SW 1271 (cell line): ENCODE results near the gene B3GAT3.
"Not testable (repeated sequence)": the region's sequence is repeated elsewhere in the genome, so short reads cannot be mapped to it uniquely, and the experiment has no call there.

ENCODE experiments used
- DNase-seq, 2 experiments: peaks; one replicate each; lab custom pipeline; 2025; lab: John Stamatoyannopoulos, UW

The B3GAT3 gene

DNA sequence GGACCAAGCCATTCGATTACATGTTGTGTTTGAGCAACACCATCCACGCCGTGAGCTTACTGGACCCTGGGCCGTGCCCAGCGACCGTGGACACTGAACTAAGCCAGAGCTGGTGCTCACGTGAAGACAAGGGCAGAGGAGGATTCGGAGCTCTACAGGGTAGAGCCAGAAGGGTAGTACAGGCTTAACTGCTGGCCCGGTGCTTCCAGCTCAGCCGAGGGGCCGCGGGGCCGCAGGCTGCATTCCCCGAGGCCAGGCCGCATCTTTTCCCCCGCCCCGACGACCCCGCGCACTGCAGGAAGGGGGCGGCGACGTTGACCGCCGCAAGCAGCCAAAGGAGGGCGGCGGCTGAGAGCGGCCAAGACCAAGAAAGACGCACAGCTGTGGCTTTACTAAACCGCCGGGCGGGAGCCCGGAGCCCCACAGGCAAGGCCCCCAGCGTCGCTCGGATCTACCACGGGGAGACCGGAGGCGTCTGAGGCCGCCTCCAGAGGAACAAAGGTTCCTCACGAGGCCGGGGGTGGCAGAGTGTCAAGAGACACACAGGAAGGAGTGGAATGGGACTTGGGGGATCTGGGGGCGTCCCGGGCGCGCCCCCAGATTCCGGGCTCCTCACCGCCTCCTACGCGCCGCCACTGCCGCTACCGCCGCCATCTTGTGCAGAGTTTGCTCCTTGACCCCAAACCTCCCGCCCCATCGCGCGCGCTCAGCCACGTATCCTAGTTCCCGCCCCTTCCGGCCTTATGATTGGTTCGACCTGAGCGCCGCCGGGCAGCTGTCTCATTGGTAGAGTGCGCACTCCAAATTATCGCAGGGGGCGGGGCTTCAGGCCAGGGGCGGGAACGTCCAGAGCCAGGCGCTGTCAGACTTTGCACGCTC lies 24.4 kb upstream of the B3GAT3 start, which contains the start of gene GANAB:
Gene GANAB (minus strand): TSS at position 668 of the 879 bp plus-strand sequence. CDS start 14 bp downstream, at position 654.
- DNase-seq, result peak; percentile 87 to 97

DNA sequence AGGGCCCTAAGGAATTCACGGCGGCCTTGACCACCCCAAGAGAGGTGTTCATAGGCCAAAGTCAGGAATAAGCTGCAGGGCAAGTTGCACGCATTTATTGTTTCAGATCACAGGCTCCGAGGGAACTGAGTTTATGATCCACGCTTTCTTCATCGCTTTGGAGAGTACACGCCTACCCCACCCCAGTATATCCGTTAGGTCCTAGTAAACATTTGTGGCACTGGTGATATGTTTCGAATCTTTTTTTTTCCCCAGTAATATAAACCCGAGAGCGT lies 23.8 kb upstream of the B3GAT3 start:
- no peak for DNase-seq

GRCh38 chr11:62644220-62644619 lies 22.4 kb upstream of the B3GAT3 start:
- DNase-seq, result no peak

GRCh38 chr11:62632492-62632891 lies 10.7 kb upstream of the B3GAT3 start:
- no peak for DNase-seq

DNA sequence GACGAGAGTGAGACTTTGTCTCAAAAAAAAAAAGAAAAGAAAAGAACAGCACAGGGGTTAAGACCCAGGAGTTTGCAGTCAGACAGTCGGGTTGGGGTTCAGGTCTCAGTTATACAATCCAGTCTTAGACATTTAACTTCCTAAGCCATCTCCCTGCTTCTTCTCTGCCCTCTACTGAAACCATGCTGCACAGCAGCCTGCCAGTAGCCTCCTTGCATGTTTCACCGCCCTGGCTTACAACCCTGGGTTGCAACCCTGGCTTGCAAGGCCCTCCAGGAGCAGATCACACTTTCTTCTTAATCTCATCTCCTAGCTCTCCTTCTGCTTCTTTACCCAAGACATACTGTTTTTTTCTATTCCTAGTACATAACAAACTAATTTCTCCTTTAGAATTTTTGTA lies 5.9 kb upstream of the B3GAT3 start:
- DNase-seq, result peak in 1 of 2 experiments; percentile 19

GRCh38 chr11:62622476-62623089 lies 797 bp upstream of the B3GAT3 start:
- no peak for DNase-seq

- DNase-seq, result no peak
These were observed 689 bp downstream of the B3GAT3 start for GRCh38 chr11:62621027-62621566.

GRCh38 chr11:62616957-62617356 lies 4.8 kb downstream of the B3GAT3 start:
- not testable (repeated sequence) for DNase-seq

DNA sequence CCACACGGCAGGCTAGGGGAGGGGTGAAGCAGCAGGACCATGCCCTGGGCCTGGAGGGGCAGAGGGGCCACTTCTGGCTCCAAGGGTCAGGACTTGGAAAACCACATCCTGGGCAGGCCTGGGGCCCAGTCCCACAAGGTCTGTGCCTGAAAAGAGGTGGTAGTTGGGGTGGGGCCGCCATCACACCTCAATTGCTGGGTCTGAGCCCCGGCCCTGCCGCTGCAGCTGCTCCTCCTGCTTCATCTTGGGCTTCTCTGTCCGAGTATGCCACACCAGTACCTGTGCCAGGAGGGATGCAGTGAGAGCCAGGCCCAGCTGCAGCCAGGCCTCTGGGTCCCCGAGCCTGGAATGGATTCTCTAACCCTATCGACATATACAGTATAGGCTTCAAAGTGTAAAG lies 6.3 kb downstream of the B3GAT3 start:
- no peak for DNase-seq

- no peak for DNase-seq
These were observed 7.5 kb downstream of the B3GAT3 start for GRCh38 chr11:62614275-62614674.

DNA sequence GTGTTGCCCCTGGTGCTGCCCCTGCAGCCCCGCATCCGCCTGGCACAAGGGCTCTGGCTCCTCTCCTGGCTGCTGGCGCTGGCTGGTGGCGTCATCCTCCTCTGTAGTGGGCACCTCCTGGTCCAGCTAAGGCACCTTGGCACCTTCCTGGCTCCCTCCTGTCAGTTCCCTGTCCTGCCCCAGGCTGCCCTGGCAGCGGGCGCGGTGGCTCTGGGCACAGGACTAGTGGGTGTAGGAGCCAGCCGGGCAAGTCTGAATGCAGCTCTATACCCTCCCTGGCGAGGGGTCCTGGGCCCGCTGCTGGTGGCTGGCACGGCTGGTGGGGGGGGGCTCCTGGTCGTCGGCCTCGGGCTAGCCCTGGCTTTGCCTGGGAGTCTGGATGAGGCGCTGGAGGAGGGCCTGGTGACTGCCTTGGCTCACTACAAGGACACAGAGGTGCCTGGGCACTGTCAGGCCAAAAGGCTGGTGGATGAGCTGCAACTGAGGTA lies 8.5 kb downstream of the B3GAT3 start:
- DNase-seq, result no peak

- peak; percentile 69 to 87 for DNase-seq
These were observed 9.2 kb downstream of the B3GAT3 start, which contains the start of the genes EML3 and ROM1 for GRCh38 chr11:62612366-62613290. EML3 (minus strand) TSS chr11:62612775; CDS start chr11:62612457, 318 bp downstream. ROM1 (plus strand) TSS chr11:62613257; CDS start chr11:62613282, 25 bp downstream.

GRCh38 chr11:62611705-62612365 lies 10.0 kb downstream of the B3GAT3 start:
- DNase-seq, result peak in 1 of 2 experiments; percentile 50

- no peak for DNase-seq
These were observed 10.7 kb downstream of the B3GAT3 start for GRCh38 chr11:62610814-62611704.

- no peak for DNase-seq
These were observed 11.4 kb downstream of the B3GAT3 start for GRCh38 chr11:62610403-62610802.

GRCh38 chr11:62608776-62609175 lies 13.0 kb downstream of the B3GAT3 start:
- no peak for DNase-seq

DNA sequence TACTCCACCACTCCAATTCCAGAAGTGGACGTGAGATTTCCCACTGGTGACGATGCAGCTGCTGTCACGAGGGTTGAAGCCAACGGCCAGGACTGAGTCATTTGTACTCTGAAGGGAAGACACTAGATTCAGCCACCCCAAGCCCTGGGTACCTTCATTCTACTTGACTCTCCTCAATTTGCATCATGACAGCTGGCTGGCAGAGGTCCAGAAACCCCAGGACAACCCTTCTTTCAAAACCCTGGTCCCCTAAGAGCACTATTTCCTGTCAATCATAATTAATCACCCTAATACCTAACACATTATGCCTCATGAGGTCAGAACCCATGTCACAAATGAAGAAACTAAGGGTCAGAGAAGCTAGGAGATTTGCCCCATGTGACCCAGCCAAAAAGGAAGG lies 14.1 kb downstream of the B3GAT3 start:
- no peak for DNase-seq

GRCh38 chr11:62605902-62606301 lies 15.9 kb downstream of the B3GAT3 start:
- no peak for DNase-seq

DNA sequence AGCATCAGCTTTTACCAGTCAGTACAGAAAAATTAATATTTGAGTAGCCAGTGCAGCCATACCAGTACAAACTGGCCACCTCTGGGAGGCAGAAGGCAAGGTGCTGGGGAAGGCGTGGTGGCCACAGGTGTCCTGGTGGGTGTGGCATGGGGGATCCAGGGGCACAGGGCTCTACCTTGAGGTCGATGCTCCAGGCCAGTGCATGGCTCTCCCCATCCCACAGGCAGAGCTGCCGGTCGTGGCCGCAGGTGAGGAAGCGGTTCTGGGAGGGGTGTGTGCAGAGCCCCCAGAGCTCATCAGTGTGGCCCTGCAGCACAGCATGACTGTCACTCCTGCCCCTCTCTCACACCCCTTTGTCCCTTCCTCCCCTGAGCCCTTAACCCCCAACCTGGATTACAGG lies 16.3 kb downstream of the B3GAT3 start:
- no peak for DNase-seq

GRCh38 chr11:62604460-62605120 lies 17.2 kb downstream of the B3GAT3 start:
- DNase-seq, result peak in 1 of 2 experiments; percentile 14
